ENCODE measurements around the gene ABLIM1.

The ABLIM1 gene

DNA sequence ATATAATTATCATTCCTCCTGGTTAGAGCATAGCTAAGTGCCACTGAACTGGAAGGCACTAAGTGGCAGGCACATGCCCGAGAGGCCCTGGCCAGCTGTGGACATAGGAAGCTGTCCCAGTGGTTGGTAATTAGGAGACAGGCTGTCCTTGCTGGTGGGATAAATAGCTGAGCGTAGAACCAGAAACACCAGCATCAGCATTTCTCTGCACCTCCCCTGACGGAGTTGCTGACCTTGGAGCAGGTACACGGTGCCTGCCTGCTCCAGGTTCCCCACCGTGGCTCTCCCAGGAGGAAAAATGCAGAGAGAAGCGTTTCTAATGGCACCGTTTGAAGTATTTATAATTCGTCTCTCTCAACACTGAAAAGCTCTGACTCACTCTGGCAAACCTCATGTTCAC, 5.6 kb upstream of the ABLIM1 start:
- peaks cover 22% of the 10 kb centered on the region for H3K27me3 Mint-ChIP-seq
- H3K4me1 Mint-ChIP-seq, result no peaks in the 10 kb centered on the region
- peaks cover 7% of the 10 kb centered on the region for H3K9me3 Mint-ChIP-seq

DNA sequence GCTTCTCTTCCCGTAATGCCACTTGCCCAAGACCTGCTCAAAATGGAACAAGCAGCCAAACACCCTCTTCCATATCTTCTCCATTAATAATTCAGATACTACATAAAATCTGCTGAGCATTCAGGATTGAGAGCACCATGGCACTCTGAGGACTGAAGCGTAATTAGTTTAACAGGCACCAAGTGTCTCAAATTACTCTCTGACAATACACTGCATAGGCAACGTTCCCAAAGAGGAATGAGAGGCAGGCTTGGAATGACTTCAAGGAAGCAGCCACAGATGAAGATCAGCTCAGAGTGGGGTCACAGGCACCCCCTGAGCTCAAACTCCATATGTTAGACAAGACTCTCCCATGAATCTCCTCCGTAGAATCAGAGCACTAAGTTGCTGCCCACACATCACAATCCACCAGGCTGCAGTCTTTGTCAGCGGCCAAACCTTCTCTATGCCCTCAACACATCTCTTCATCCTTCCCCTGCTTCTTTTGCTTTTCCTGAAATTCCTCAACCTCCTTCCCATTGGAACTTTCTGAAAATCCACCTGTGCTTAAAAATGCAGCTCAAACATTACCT, 4.7 kb upstream of the ABLIM1 start:
- Mint-ChIP-seq H3K4me1 (no peaks in the 10 kb centered on the region), H3K36me3 (no peaks in the 10 kb centered on the region), H3K9me3 (peaks cover 3% of the 10 kb centered on the region), H3K27me3 (peaks cover 14% of the 10 kb centered on the region), H3K27ac (no peak overlapping the region), H3K4me3 (no peak overlapping the region)
- no peak for ATAC-seq

More for the DNA sequence above, 5.6 kb upstream of the ABLIM1 start:
- Mint-ChIP-seq H3K36me3 (no peaks in the 10 kb centered on the region), H3K4me3 (no peak overlapping the region), H3K27ac (no peak overlapping the region)
- ATAC-seq, result no peak

DNA sequence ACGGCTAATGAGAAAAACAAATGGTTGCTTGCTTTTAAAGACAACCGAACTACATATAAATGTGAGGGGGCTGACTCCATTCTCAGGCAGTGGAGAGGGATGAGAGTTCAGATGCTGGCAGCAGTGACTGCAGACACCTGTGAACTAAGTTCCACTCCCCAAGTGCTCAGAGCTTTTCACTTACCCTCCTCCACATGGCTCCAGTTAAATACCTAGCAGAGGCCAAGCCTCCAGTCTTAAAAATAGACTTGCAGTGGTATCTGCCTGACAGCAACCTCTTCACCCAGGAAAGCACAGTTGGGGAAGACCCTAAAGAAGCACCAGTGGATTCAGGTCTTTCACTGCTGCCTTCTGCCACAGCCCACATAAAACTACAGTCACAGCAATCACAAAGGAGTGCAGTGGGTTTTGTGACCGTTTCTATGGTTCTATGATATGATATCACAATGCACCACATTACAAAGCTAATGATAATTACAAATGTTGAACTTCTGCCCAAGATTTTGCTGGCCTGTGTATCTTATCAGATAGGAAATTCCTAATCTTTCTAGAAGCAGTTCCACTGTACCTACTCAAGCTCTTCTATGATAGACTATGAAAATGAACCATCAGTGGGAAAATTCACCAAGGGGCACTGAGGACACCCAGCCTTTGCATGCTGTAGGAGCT, 3.3 kb upstream of the ABLIM1 start:
- no peaks in the 10 kb centered on the region for H3K36me3 Mint-ChIP-seq
- no peaks in the 10 kb centered on the region for H3K9me3 Mint-ChIP-seq
- H3K4me3 Mint-ChIP-seq, result no peak overlapping the region
- no peak overlapping the region for H3K27ac Mint-ChIP-seq
- H3K27me3 Mint-ChIP-seq, result peaks cover 10% of the 10 kb centered on the region
- ATAC-seq, result no peak
- no peaks in the 10 kb centered on the region for H3K4me1 Mint-ChIP-seq

DNA sequence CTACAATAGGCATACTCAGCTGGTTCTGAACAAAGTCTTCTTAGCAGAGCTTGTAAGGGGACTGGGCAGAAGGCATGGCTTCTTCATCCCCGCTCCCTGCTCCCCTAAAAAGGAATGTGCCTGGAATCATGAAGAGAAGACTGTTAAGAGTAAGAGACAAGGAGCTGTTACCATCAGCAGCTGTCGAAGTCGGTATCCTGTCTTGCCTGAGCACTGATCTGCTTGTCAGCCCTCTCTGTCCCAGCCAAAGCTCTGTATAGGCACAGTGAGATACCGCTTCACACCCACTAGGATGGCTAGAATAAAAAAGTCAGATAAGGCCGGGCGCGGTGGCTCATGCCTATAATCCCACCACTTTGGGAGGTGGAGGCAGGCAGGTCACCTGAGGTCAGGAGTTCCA, 2.4 kb downstream of the ABLIM1 start:
- ATAC-seq, result no peak
- Mint-ChIP-seq H3K9me3 (no peaks in the 10 kb centered on the region), H3K36me3 (no peaks in the 10 kb centered on the region), H3K4me3 (no peak overlapping the region), H3K4me1 (no peaks in the 10 kb centered on the region), H3K27ac (no peak overlapping the region), H3K27me3 (peaks cover 8% of the 10 kb centered on the region)

DNA sequence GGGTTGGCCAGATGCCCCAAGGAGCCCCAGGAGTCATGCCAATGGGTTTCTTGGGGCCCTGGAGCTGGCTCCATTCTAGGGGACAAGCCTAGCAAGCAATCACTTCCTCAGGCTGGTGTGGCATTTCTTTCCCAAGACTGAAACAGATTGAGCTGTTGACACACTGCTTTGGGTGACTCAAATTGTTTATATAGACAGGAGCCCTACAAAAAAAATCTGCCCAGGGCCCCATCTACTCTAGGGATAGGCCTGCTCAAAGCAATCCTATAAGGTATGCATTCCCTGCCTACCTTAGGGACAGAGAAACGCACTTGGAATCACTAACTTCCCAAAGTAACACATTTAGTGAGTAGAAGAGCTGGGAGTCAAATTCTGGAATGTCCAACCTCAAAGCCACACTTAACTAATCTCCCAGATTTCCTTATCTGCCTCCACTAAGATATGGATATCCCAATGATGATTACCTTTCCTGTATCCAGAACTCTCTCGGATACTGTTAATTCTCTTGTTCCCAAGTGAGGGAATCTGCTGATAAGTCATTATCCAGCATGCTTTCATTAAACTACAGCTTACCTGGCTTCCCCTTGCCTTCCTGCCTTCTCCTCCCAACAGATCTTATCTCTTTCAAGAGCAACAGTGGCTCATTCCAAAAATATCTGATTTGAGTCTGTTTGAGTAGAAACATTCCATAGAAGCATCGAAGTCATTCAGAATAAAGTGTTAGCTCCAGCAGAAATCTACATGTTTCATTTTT, 3.1 kb downstream of the ABLIM1 start:
- Mint-ChIP-seq H3K36me3 (no peaks in the 10 kb centered on the region), H3K4me1 (no peaks in the 10 kb centered on the region), H3K27me3 (peaks cover 8% of the 10 kb centered on the region), H3K27ac (no peak overlapping the region), H3K9me3 (no peaks in the 10 kb centered on the region), H3K4me3 (no peak overlapping the region)
- ATAC-seq, result no peak

DNA sequence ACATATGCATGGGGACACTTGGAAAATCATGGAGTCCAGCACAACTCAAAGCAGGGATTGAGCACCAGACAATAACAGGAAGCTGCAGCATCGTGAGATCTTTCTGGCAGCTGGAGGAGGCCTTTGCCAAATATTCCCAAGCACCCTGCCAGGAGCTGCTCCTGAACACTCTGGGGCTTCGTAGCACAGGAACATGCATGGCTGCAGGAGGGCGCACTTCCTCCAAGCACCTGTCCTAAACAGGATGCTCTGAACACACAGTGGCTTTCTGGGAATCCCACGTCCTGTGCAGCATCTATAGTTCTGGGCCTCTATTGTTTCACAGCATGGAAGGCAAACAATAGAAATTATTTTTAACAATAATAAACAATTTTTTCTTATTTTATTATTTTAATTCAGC, 4.1 kb downstream of the ABLIM1 start:
- H3K9me3 Mint-ChIP-seq, result no peaks in the 10 kb centered on the region
- ATAC-seq, result no peak
- no peak overlapping the region for H3K27ac Mint-ChIP-seq
- no peak overlapping the region for H3K4me3 Mint-ChIP-seq
- H3K27me3 Mint-ChIP-seq, result peaks cover 8% of the 10 kb centered on the region
- H3K36me3 Mint-ChIP-seq, result no peaks in the 10 kb centered on the region
- no peaks in the 10 kb centered on the region for H3K4me1 Mint-ChIP-seq

DNA sequence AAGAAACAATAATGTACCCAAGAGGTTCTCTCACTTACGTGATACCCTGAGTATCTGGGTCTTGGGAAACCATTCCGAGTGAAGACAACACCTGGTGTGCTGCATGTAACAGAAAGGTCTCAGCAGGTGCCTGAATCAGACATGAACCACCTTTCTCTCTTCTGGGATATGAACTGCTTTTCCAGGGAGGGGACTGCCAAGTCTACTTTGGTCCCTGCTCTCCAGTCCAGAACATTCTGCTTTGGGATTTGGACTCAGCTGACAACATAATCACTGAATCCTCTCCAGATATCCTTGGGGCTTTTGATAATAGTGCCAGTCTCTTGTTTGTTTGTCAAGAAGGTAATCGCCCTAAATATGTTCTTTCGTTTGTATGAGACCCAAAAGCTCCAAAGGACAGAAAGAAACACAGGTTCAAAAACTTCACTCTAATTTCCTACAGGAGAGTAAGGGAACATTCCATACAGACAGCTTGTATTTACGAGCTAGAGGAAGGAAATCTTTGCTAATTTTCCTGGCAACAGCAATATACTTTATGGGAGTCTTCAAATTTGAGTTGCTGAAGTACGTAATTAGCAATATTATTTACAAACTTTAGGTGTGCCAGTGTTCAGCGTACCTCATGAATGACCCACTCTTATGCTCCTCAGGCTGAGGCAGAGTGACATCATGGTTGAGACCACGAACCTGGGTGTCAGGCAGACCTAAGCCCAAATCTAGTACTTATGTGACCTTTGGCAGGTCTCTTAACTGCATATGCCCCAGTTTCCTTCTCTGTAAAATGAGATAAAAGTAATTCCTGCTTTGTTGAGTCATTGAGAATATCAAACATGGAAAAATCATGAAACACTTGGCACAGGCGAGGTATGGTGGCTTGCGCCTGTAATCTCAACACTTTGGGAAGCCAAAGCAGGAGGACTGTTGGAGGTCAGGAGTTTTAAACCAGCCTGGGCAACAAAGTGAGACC, 5.4 kb downstream of the ABLIM1 start:
- H3K4me3 Mint-ChIP-seq, result no peak overlapping the region
- no peak overlapping the region for H3K27ac Mint-ChIP-seq
- H3K9me3 Mint-ChIP-seq, result no peaks in the 10 kb centered on the region
- H3K27me3 Mint-ChIP-seq, result peaks cover 8% of the 10 kb centered on the region
- H3K36me3 Mint-ChIP-seq, result no peaks in the 10 kb centered on the region
- H3K4me1 Mint-ChIP-seq, result no peaks in the 10 kb centered on the region
- ATAC-seq, result no peak

DNA sequence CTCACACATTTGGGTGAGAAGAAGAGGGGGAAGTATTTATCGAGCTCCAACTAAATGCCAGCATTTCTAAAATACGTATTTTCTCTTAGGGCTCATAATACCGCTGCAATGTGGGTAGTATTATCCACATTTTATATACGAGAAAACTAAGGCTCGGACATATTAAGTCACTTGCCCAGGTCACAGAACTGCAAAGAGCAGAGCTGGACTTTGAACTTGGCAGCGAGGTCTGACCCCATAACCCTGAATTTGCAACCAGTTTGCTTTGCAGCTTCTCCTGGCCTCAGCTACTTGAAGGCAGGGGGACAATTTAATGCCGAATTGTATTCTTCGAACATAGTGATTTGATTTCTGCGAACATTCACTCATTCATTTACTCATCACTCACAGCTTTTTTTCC, 7.2 kb downstream of the ABLIM1 start:
- H3K27me3 Mint-ChIP-seq, result peaks cover 7% of the 10 kb centered on the region
- H3K9me3 Mint-ChIP-seq, result no peaks in the 10 kb centered on the region
- H3K4me1 Mint-ChIP-seq, result no peaks in the 10 kb centered on the region
- H3K4me3 Mint-ChIP-seq, result no peak overlapping the region
- no peak for ATAC-seq
- H3K36me3 Mint-ChIP-seq, result no peaks in the 10 kb centered on the region
- no peak overlapping the region for H3K27ac Mint-ChIP-seq

DNA sequence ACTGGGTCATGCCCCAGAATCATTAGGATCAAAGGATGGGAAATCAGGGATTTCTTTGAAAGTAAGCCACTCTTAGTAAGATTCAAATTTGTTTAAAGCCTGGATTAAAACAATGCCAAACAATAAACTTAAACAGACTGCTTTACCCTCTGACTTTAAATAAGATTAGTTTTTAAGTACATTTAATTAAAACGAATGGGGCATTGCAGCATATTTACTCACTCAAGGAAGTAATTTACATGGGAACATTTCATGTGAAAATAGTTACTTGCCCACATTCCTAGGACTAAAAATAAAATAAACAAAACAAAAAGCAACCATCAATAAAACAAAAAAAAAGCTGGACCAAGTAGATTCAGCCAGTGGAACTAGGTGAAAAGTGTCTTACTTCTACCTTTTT, 7.8 kb downstream of the ABLIM1 start:
- no peaks in the 10 kb centered on the region for H3K36me3 Mint-ChIP-seq
- H3K4me1 Mint-ChIP-seq, result no peaks in the 10 kb centered on the region
- no peak overlapping the region for H3K4me3 Mint-ChIP-seq
- no peak for ATAC-seq
- no peak overlapping the region for H3K27ac Mint-ChIP-seq
- H3K27me3 Mint-ChIP-seq, result peaks cover 1% of the 10 kb centered on the region
- H3K9me3 Mint-ChIP-seq, result no peaks in the 10 kb centered on the region

DNA sequence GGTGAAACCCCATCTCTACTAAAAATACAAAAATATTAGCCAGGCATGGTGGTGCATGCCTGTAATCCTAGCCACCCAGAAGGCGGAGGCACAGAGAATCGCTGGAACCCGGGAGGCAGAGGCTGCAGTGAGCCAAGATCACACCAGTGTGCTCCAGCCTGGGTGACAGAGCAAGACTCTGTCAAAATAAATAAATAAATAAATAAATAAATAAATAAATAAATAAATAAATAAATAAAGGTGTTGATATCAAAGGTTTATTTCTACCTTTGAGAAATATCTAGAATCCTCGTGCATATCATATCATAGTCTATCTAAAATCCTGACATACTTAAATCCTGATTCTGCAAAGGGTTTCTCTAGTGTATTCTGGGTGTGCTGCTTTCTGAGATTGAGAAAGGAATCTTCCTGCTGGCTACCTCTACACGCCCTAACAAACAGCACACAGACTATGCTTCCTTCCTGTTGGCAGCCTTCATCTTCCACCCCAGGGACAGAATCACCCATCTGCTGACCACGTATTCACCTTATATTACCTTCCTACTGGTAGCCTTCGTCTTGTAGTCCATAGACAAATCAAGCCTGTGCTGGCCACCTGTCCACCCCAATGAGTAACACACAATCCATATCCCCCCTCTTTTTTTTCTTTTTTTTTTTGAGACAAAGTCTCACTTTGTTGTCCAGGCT, 8.7 kb downstream of the ABLIM1 start:
- Mint-ChIP-seq H3K9me3 (no peaks in the 10 kb centered on the region), H3K27me3 (no peaks in the 10 kb centered on the region), H3K4me1 (no peaks in the 10 kb centered on the region), H3K36me3 (no peaks in the 10 kb centered on the region), H3K27ac (no peak overlapping the region), H3K4me3 (no peak overlapping the region)
- ATAC-seq, result no peak

DNA sequence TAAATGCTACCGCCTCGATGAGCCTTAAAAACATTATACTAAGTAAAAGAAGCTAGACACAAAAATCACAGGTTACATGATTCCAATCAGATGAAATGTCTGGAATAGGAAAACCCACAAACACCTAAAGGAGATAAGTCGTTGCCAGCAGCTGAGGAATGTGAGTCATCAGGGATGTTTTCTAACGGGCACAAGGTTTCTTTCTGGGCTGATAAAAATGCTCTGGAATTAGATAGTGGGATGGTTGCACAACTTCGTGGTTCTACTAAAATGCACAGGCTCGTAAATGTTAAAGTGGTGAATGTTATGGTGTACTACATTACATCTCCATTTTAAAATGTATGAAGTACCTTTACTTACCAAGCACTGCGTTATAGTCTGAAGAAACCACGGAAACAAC, 9.7 kb downstream of the ABLIM1 start:
- Mint-ChIP-seq H3K27me3 (no peaks in the 10 kb centered on the region), H3K4me1 (no peaks in the 10 kb centered on the region), H3K4me3 (no peak overlapping the region), H3K9me3 (no peaks in the 10 kb centered on the region), H3K36me3 (no peaks in the 10 kb centered on the region), H3K27ac (no peak overlapping the region)
- ATAC-seq, result no peak

DNA sequence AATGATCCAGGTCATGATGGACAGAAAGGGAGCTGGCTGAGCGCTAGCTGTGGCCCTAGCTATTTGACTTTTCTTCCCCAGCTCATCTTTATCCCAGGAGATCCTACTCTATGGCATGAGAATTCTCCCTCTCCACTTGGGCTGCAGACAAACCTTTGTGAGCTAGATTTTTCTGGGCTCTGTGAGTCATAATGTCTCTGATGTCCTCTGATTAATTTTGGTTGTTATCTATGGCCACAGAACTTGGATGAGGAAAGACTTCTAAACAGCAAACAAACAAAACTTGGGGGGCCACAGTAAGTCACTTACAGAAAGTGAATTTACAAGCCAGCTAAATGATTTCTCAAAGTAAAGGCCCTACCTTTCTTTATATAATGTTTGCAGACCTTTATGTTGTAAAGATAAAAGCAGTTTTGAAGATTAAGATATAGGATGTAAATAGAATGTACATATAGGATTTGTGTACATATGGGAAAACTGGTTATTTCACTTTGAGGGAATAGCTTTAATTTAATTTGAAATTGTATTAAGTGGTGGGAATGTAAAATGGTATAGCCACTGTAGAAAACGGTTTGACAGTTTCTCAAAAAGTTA, 10.4 kb downstream of the ABLIM1 start:
- Mint-ChIP-seq H3K4me3 (no peak overlapping the region), H3K36me3 (no peaks in the 10 kb centered on the region), H3K27me3 (no peaks in the 10 kb centered on the region), H3K27ac (no peak overlapping the region), H3K9me3 (no peaks in the 10 kb centered on the region), H3K4me1 (no peaks in the 10 kb centered on the region)
- ATAC-seq, result no peak

DNA sequence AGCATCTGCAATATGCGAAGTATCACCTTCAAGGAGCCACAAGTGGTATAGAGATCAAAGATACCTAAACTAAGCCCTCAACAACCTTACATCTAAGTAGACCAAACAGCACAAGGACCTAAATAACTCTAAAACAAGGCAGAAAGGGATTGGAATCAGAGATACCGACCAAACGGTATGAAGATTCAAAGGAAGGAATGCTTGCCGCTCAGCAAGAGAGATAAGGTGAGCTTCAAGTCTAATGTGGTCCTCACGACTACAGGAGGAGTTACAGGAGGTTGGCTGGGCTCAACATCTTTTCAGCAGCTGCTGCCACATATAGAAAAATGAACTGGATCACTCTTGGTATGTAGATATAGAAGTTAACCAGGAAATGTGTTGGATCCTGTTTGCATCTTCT, 11.6 kb downstream of the ABLIM1 start:
- H3K4me1 Mint-ChIP-seq, result no peaks in the 10 kb centered on the region
- no peaks in the 10 kb centered on the region for H3K36me3 Mint-ChIP-seq
- H3K4me3 Mint-ChIP-seq, result no peak overlapping the region

DNA sequence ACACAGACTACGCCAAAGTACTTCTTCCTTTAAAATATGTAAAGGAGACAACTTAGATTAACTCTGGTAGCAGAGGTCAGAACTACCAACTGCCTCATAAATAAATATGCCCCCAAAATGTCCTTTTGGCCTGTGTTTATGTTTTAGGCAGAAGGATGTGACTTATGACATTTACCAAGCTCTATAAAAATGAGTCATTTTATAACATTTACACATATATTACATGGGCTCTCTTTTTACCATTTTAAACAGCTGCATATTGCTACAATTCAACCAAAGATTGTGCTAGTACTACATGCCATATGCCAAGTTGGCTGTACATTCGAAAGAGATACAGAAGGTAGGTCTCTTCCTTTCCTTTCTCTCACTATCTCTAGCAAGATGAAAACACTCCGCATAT, 12.4 kb downstream of the ABLIM1 start:
- Mint-ChIP-seq H3K4me3 (no peak overlapping the region), H3K4me1 (no peaks in the 10 kb centered on the region), H3K9me3 (no peaks in the 10 kb centered on the region), H3K27me3 (no peaks in the 10 kb centered on the region), H3K36me3 (no peaks in the 10 kb centered on the region), H3K27ac (no peak overlapping the region)
- no peak for ATAC-seq

More for the DNA sequence above, 11.6 kb downstream of the ABLIM1 start:
- H3K27me3 Mint-ChIP-seq, result no peaks in the 10 kb centered on the region
- no peak overlapping the region for H3K27ac Mint-ChIP-seq
- ATAC-seq, result no peak
- H3K9me3 Mint-ChIP-seq, result no peaks in the 10 kb centered on the region

All from stimulated activated memory B cell treated with anti-CD40 and anti-IgM and Interleukin-4, amounts not matched to agents 10 μg/mL and 1 μg/mL and 100 μg/mL, for 72 hours (primary cell).